Measurements from ENCODE around the gene TRIM39.
"Not testable (repeated sequence)": the region's sequence is repeated elsewhere in the genome, so short reads cannot be mapped to it uniquely, and the experiment has no call there.

Gene TRIM39

DNA sequence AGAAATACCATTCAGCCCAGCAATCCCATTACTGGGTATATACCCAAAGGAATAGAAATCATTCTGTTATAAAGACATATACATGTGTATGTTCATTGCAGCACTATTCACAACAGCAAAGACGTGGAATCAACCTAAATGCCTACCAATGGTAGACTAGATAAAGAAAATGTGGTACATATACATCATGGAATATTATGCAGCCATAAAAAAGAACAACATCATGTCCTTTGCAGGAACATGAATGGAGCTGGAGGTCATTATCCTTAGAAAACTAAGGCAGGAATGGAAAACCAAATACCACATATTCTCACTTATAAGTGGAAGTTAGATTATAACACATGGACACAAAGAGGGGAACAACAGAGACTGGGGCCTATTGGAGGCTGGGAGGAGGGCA is 42.6 kb downstream of the TRIM39 start:
- not testable (repeated sequence) for DNase-seq

DNA sequence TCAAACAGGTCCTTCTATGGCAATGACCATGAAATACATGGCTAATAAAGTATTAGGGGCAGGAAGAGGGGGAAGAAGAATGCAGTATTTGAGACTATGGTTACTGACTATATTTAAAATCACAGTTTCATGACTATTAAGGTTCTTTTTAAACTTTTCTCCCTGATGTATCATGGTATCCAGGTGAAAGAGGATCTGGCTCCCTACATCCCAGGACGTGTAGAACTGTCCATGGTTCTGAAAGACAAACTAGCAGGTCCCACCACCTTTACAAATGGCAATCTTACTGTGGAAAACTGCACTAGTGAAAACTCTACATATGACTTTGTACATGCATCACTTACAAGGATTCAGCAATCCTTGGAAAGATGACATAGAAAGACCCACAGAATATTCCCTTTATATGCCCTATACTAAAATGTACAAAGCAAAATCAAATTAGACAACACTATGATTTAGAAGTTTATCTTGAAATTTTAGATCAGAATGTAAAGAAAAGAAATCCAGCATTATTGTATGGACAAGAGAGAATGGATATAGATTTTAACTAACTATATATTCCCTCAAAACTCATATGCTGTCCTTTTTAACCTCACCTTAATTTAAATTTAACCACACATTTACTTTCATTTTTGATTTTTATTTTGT is 51.7 kb downstream of the TRIM39 start:
- DNase-seq: no peak

DNA sequence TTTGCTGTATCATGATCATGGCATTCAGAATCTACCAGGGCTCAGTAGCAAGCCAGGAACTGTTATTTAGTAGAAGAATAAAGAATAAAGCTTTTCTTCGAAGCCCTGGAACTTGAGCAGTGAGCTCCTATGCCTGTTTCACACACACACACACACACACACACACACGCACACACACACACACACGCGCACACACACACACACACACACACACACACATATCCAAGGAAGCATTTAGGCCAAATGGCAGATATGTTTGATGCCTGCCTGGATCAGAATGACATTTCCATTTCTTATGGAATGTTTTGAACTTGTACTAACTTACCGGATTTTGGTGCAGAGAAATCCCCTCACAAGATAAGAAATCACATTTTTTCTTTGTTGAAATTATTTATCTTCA is 53.7 kb downstream of the TRIM39 start:
- DNase-seq: no peak

DNA sequence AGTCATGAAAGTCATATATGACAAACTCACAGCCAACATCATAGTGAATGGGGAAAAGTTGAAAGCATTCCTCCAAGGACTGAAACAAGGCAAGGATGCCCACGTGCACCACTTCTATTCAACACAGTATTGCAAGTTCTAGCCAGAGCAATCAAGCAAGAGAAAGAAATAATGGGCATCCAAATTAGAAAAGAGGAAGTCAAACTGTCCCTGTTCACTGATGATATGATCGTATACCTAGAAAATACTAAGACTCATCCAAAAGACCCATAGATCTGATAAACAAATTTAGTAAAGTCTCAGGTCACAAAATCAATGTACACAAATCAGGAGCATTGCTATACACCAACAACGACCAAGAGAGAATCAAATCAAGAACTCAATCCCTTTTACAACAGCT is 59.4 kb downstream of the TRIM39 start:
- DNase-seq: no peak

DNA sequence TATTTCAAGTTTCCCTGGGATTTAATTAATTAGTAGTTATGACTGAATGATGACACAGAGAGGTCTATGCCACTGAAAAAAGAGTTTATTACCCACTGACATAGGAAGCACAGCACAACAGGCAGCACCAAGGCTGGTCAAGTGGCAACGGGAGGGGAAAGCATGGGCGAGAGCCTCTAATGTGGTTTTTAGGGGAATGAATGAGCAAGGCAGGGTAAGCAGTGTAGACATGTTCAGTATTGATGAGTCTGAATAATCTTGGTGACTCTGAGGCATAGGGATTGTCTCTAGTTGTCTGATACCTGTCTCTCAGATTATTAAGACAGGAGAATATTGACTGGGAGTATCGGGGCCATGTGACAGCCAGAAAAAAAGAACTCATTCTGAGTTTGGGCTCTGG is 64.5 kb downstream of the TRIM39 start:
- DNase-seq: no peak

All from NCI-H1105 treated with DMSO at 0.1 percent for 48 hours (cell line).